ENCODE results near the gene UNK.

- TF ChIP-seq CTCF (IDR thresholded peaks at IDR 0.05; ENCODE audit: extremely low read depth in 1 of 2, insufficient read depth in 1 of 2, low read depth in 1 of 2, low read length in 2 of 2) (no peak), JUN (IDR thresholded peaks at IDR 0.05; ENCODE audit: borderline replicate concordance, insufficient read depth, insufficient read length, low read depth) (no peak), EZH2 (IDR thresholded peaks at IDR 0.05; ENCODE audit: borderline replicate concordance, low read depth, low read length, severe bottlenecking) (no peak), POLR2A (IDR thresholded peaks at IDR 0.05; ENCODE audit: low read depth, low read length) (no peak)
These were observed 13.0 kb upstream of the UNK start for GRCh38 chr17:75771334-75772281.
